NT2/D1 (cell line): ENCODE measurements around the gene DDX42.

Experiments
- DNase-seq: peaks from one replicate; pipeline ENCODE4 v3.0.0-alpha.2; 2011; ENCODE audit warnings: low read depth, low spot score
- H3K27me3 ChIP-seq: 2 replicates; pipeline ENCODE4 v1.6.0; 2011; ENCODE audit warnings: mild to moderate bottlenecking; ENCODE audit not compliant: insufficient read length, insufficient read depth
- H3K36me3 ChIP-seq: 2 replicates; pipeline ENCODE4 v1.6.1; 2011; ENCODE audit warnings: mild to moderate bottlenecking, low read length, mixed read lengths; ENCODE audit not compliant: insufficient read depth, insufficient read length
- H3K4me1 ChIP-seq: 2 replicates; pipeline ENCODE4 v1.5.1; 2011; ENCODE audit not compliant: insufficient read depth, insufficient read length
- H3K4me3 ChIP-seq: 2 replicates; pipeline ENCODE4 v1.5.1; 2011; ENCODE audit warnings: low read depth; ENCODE audit not compliant: insufficient read length
- H3K9ac ChIP-seq: 2 replicates; pipeline ENCODE4 v1.6.0; 2011; ENCODE audit warnings: low read depth; ENCODE audit not compliant: insufficient read length
- H3K9me3 ChIP-seq: 2 replicates; pipeline ENCODE4 v1.5.1; 2011; ENCODE audit warnings: mild to moderate bottlenecking, low read length; ENCODE audit not compliant: insufficient read depth
- SUZ12 ChIP-seq: IDR thresholded peaks from 2 replicates; pipeline ENCODE4 v1.6.1; 2011; ENCODE audit not compliant: insufficient read length, insufficient read depth; ENCODE audit errors: extremely low read depth
- YY1 ChIP-seq: IDR thresholded peaks from 2 replicates; pipeline ENCODE4 v1.6.1; 2011; ENCODE audit not compliant: insufficient read length, insufficient read depth
- ZNF274 ChIP-seq: IDR thresholded peaks from 2 replicates; pipeline ENCODE4 v1.6.1; 2011; ENCODE audit warnings: mild to moderate bottlenecking, low read depth, low read length

DDX42 gene

DNA sequence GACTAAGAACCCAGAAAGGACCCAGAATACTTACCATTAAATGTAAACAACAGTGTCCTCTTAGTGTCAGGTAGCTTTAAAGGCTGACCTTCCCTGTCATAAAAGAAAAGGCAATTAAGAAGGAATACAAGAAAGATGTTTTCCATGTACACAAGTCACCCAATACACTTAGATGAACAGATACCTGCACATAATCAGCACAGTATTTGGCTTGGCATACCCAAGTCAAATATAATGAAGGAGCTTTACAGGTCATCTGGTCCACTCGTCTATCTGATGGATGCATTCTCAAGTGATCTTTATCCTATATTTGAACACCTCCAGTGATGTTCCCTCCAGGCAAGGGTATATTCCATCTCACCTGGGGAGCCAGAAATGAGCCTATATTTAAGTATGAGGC, 21.3 kb upstream of the DDX42 start:
- no peak for TF ChIP-seq ZNF274
- no peak for TF ChIP-seq YY1
- TF ChIP-seq SUZ12: no peak
- Histone ChIP-seq H3K36me3 (peaks cover 84% of the 10 kb centered on the region), H3K4me3 (no peak overlapping the region), H3K9ac (no peak overlapping the region), H3K4me1 (no peaks in the 10 kb centered on the region), H3K9me3 (no peaks in the 10 kb centered on the region), H3K27me3 (no peaks in the 10 kb centered on the region)
- no peak for DNase-seq

DNA sequence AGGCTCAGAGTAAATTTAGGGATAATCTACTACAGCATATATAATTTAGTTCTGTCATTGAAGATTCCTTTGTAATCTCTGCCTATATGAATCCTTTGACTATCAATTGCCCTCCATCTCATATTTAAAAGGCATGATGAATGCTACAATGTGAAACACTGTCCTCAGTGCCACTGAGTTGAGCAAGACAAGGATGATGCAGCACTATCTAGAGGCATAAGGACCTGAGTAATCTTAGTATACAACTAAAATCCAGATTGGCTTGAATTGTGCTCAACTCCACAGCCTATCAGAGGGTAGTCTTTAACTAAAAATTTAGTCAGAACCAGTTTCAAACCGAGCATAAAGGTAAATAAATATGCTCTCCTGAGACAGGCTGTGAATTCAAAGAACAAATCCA, 20.8 kb upstream of the DDX42 start:
- no peak for TF ChIP-seq ZNF274
- Histone ChIP-seq H3K9ac (no peak overlapping the region), H3K4me3 (no peak overlapping the region), H3K27me3 (no peaks in the 10 kb centered on the region), H3K4me1 (no peaks in the 10 kb centered on the region), H3K36me3 (peaks cover 84% of the 10 kb centered on the region), H3K9me3 (no peaks in the 10 kb centered on the region)
- DNase-seq: no peak

DNA sequence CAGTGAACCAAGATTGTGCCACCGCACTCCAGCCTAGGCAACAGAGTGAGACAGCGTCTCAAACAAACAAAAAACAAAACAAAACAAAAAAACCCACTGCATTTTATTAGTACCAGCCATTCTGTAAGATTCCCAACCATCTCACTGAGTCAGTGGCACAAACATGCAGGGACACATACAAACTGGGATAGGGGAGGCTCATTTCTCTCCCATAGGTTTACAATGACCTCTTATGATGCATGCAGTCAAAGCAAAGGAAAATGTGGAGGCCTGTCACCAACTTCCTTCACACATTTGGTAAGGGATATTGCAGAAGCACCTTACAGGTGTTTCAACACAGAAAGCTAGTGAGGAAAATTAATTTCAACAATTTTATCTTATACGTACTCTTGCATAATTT, 19.9 kb upstream of the DDX42 start:
- Histone ChIP-seq H3K27me3 (no peaks in the 10 kb centered on the region), H3K4me1 (no peaks in the 10 kb centered on the region), H3K9ac (no peak overlapping the region), H3K36me3 (peaks cover 80% of the 10 kb centered on the region), H3K9me3 (no peaks in the 10 kb centered on the region), H3K4me3 (no peak overlapping the region)
- TF ChIP-seq SUZ12 (no peak), YY1 (no peak), ZNF274 (no peak)
- DNase-seq: no peak

DNA sequence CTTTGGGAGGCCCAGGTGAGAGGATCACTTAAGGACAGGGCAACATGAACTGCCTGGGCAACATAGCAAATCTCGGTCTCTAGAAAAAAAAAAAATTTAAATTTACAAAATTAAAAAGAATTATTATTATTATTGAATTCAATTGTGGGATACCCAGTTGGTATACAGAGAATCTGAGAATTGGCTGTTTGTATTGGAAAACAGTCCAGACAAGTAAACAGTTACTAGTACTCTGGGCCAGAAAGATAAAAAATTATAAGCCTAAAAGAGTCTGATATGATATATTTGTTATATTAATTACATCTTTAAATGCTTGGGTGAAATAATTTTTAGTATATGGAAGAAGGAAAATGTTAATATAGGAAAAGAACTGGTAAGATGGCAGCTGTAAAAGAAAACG, 15.5 kb upstream of the DDX42 start:
- Histone ChIP-seq H3K27me3 (no peaks in the 10 kb centered on the region), H3K4me1 (no peaks in the 10 kb centered on the region), H3K4me3 (no peak overlapping the region), H3K9ac (no peak overlapping the region), H3K36me3 (peaks cover 74% of the 10 kb centered on the region), H3K9me3 (no peaks in the 10 kb centered on the region)
- no peak for DNase-seq
- TF ChIP-seq SUZ12 (no peak), ZNF274 (no peak), YY1 (no peak)

DNA sequence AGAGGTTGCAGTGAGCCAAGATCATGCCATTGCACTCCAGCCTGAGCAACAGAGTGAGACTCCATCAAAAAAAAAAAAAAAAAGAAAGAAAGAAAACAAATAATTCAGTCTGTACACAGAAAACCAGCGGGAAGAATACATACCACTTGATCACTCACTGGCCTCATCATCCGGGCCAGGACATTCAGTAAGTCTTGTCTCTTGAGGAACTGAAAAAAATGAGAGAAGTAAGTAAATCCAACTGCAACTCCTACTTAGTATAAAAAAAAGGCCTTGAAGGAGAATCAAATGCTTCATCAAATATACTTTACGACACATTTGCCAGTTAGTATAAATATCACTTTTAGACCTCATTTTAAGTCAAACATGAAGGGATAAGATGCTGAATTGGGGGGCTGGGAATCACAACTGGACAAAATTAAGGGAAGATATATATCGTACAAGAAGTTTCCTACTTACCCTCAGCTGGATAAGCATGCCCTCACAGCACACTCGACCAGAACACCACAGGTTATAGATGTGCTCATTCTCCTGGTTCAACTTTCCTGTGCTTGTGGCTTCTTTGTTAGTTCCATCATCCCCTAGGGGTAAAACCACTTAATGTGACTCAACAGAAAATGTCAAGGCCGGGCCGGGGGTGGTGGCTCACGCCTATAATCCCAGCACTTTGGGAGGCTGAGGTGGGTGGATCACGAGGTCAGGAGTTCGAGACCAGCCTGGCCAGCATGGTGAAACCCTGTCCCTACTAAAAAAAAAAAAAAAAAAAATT, 13.0 kb upstream of the DDX42 start:
- H3K9me3 ChIP-seq: no peaks in the 10 kb centered on the region
- H3K4me1 ChIP-seq: no peaks in the 10 kb centered on the region
- H3K36me3 ChIP-seq: peaks cover 72% of the 10 kb centered on the region
- H3K9ac ChIP-seq: no peak overlapping the region
- H3K4me3 ChIP-seq: no peak overlapping the region
- DNase-seq: no peak
- TF ChIP-seq ZNF274 (no peak), SUZ12 (no peak), YY1 (no peak)
- H3K27me3 ChIP-seq: no peaks in the 10 kb centered on the region

DNA sequence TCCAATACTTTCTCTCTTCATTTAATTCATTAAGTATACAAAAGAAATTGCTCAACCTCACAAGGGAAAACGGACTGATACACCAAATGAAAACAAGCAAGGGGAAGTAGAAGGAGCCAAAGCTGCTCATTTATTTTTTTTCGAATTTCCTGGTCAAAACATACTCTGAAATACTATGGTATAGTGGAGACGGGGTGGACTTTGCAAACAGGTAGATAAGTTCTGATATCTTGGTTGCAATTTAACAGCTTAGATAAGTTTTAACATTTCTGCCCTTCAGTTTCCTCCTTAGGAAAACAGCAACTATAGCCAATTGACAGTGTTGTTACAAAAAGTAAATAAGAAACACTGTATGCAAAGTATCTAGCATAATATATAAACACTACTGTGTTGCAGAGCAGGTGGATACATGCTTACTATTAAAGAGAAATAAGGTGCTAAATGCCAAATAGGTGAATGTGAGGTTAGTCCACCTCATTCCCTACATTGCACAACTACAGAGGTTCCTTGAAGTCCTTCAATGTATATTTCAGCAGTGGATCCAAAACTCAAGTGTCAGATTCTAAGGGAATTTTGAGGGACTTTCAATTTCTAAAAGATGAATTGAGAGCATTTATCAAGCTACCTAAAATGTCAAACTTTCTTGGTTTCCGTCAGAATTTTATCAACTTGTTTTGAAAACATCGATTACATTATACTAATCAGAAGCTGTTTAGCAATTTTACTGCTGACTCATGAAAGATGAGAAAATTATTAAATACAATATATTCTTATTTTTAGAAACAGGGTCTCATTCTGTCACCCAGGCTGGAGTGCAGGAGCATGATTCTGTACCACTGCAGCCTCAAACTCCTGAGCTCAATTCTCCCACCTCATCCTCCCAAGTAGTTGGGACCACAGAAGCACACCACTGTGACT, 11.6 kb upstream of the DDX42 start:
- no peak overlapping the region for H3K4me3 ChIP-seq
- TF ChIP-seq SUZ12 (no peak), ZNF274 (no peak), YY1 (no peak)
- peaks cover 65% of the 10 kb centered on the region for H3K36me3 ChIP-seq

DNA sequence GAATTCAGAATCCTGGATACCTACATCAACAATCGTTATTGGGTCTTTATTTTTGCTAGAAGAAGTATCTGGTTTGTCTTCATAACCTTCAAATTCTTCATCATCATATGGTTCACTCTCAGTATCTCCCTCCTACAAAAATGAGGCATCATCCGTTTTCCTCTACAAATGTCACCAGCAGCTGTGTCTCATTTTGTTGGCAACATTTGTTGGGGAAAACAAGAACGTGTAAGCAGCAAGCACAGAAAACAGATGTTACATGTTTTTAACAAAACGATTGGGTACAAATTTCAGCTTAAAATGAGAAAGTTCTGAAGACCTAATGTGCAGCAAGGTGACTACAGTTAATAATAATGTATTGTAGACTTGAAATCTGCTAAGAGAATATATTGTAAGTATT, 9.3 kb upstream of the DDX42 start:
- TF ChIP-seq ZNF274 (no peak), SUZ12 (no peak)
- no peaks in the 10 kb centered on the region for H3K9me3 ChIP-seq
- no peaks in the 10 kb centered on the region for H3K4me1 ChIP-seq
- H3K27me3 ChIP-seq: no peaks in the 10 kb centered on the region
- DNase-seq: no peak
- H3K36me3 ChIP-seq: peaks cover 66% of the 10 kb centered on the region
- no peak overlapping the region for H3K4me3 ChIP-seq
- H3K9ac ChIP-seq: no peak overlapping the region

More for the DNA sequence above, 11.6 kb upstream of the DDX42 start:
- Histone ChIP-seq H3K9ac (no peak overlapping the region), H3K27me3 (no peaks in the 10 kb centered on the region), H3K9me3 (no peaks in the 10 kb centered on the region), H3K4me1 (no peaks in the 10 kb centered on the region)
- no peak for DNase-seq
